Spleen (tissue), 11 donors: ENCODE results near the gene ZG16. TPM values are rescaled to one million over a fixed set of nuclear protein-coding genes. Genes with fewer than 3 reads are reported as not detected.
"Not testable (repeated sequence)": the region's sequence is repeated elsewhere in the genome, so short reads cannot be mapped to it uniquely, and the experiment has no call there.

Experiments used
- DNase-seq: peaks from one replicate; pipeline ENCODE4 v3.0.0-alpha.2; 2020
- H3K27ac ChIP-seq, 8 donors: fragments of 200-600 bp; sonication (generic) in 7 of 8; 1 replicate in 4 of 8; 2 replicates in 4 of 8; pipeline versions ENCODE4 v1.5.0 to v1.8.0; 2016 to 2021; ENCODE audit warnings: inconsistent platforms in 4 of 8, mild to moderate bottlenecking in 4 of 8, moderate library complexity in 1 of 8
- H3K27me3 ChIP-seq, 7 donors: fragments of 200-600 bp; sonication (generic) in 6 of 7; replicated peaks in 1 of 7; 1 replicate in 4 of 7; 2 replicates in 3 of 7; pipeline versions ENCODE4 v1.5.0 to v1.8.0; 2016 to 2021; ENCODE audit warnings: inconsistent platforms in 3 of 7, mild to moderate bottlenecking in 1 of 7
- H3K36me3 ChIP-seq, 6 donors: fragments of 200-600 bp; sonication (generic) in 5 of 6; 1 replicate in 4 of 6; 2 replicates in 2 of 6; pipeline versions ENCODE4 v1.5.0 to v1.8.0; 2016 to 2021; ENCODE audit warnings: inconsistent platforms in 2 of 6
- H3K4me1 ChIP-seq, 6 donors: fragments of 200-600 bp; sonication (generic) in 5 of 6; 1 replicate in 3 of 6; 2 replicates in 3 of 6; pipeline versions ENCODE4 v1.5.0 to v1.8.0; 2016 to 2021; ENCODE audit warnings: inconsistent platforms in 3 of 6
- H3K4me3 ChIP-seq, 8 donors: fragments of 200-600 bp; sonication (generic) in 7 of 8; 1 replicate in 4 of 8; 2 replicates in 4 of 8; pipeline versions ENCODE4 v1.5.0 to v1.8.0; 2016 to 2021; ENCODE audit warnings: inconsistent platforms in 4 of 8, mild to moderate bottlenecking in 4 of 8, moderate library complexity in 2 of 8
- H3K9me3 ChIP-seq, 8 donors: fragments of 200-600 bp; sonication (generic) in 7 of 8; 1 replicate in 4 of 8; 2 replicates in 4 of 8; pipeline versions ENCODE4 v1.5.0 to v1.8.0; 2016 to 2021; ENCODE audit warnings: inconsistent platforms in 4 of 8
- CTCF ChIP-seq, 11 experiments: fragments of 200-600 bp in 7 of 11; fragments of 450-650 bp in 4 of 11; sonication (generic) in 4 of 11; IDR thresholded peaks in 8 of 11; conservative IDR thresholded peaks in 3 of 11; 1 replicate in 7 of 11; 2 replicates in 4 of 11; pipeline versions ENCODE4 v1.4.0 to v1.8.0; 2016 to 2021; ENCODE audit warnings: antibody characterized with exemption in 11 of 11, inconsistent platforms in 4 of 11, mild to moderate bottlenecking in 1 of 11
- POLR2A ChIP-seq, 3 donors: fragments of 450-650 bp; IDR thresholded peaks; one replicate each; pipeline ENCODE4 v1.5.1; 2017; ENCODE audit warnings: antibody characterized with exemption in 3 of 3, mild to moderate bottlenecking in 1 of 3
- POLR2AphosphoS5 ChIP-seq, 3 donors: sonication (generic); formaldehyde crosslinking; IDR thresholded peaks; one replicate each; pipeline ENCODE4 v1.5.1; 2017; ENCODE audit warnings: antibody characterized with exemption in 3 of 3
- WGBS, 5 donors: extraction: QIAGEN DNeasy Blood & Tissue Kit in 3 of 5; methylation state at CpG; one replicate each; pipeline versions ENCODE4 v1.1.5 to v1.1.7; 2013 to 2018; 5-methylcytosine and 5-hydroxymethylcytosine counted together
- intact Hi-C: fragments of 100-400 bp; cut with DNase I; formaldehyde crosslinking; loops from one replicate; pipeline ENCODE4 v1.15.0; 2023; ENCODE audit warnings: low total_unique reads
- polyA plus RNA-seq, 3 donors: library from polyadenylated mRNA; stranded (reverse); fragments of 200-250 nt; gene quantifications; one replicate each; pipeline ENCODE4 v1.2.1, GENCODE V29; 2013
- total RNA-seq, 7 donors: library from RNA; depleted of rRNA in 3 of 7; stranded (reverse); fragments of >200 nt in 3 of 7; fragmentation: NEBNext Ultra II Directional in 4 of 7; extraction: Animal tissue kit (Norgen Biotek cat#: 25700) in 4 of 7; gene quantifications; one replicate each; pipeline versions ENCODE4 v1.1.0 to v1.2.1, GENCODE V29; 2016 to 2021
- donor health status: healthy with polysubstance abuse.
- donor health status: DM: no; HTN: no; CAD: no; lungs with moderate emphysema.
- donor health status: DM: no; HTN: no; CAD: no.
- donor health status: Bipolar disorder and iron deficiency.
- donor health status: healthy.
- donor health status: DM: no; HTN: no; CAD: no.
- donor health status: DM: yes; HTN: yes; CAD: no.

The ZG16 gene
- total and polyA plus RNA-seq, 10 donors: 0.06 to 0.07 TPM; not detected in 8

GRCh38 chr16:29753516-29753915 lies 24.5 kb upstream of the ZG16 start:
- no peak overlapping the region for H3K27ac ChIP-seq
- intact Hi-C loops: no loop called here
- 66 to 95% (median 85%) methylated on average over 1 of the region's 1 CpG for WGBS, 5 donors
- TF ChIP-seq CTCF (IDR thresholded peaks at IDR 0.05 in 8 of 11, conservative IDR thresholded peaks at IDR 0.05 in 3 of 11) (no peak), POLR2AphosphoS5 (IDR thresholded peaks at IDR 0.05) (no peak), POLR2A (IDR thresholded peaks at IDR 0.05) (no peak)
- no peak overlapping the region for H3K4me3 ChIP-seq
- H3K4me1 ChIP-seq: peaks cover 0 to 31% (median 8%) of the 10 kb centered on the region in 6 donors
- no peaks in the 10 kb centered on the region for H3K9me3 ChIP-seq
- DNase-seq: no peak
- peaks cover 0 to 8% (median 0%) of the 10 kb centered on the region in 6 donors for H3K36me3 ChIP-seq
- no peaks in the 10 kb centered on the region for H3K27me3 ChIP-seq

GRCh38 chr16:29756654-29757053 lies 21.4 kb upstream of the ZG16 start:
- TF ChIP-seq CTCF (IDR thresholded peaks at IDR 0.05 in 8 of 11, conservative IDR thresholded peaks at IDR 0.05 in 3 of 11): no peak
- TF ChIP-seq POLR2AphosphoS5 (IDR thresholded peaks at IDR 0.05): no peak
- no peak for TF ChIP-seq POLR2A (IDR thresholded peaks at IDR 0.05)
- intact Hi-C loops: no loop called here
- no peak for DNase-seq
- H3K27me3 ChIP-seq: peaks cover 0 to 6% (median 0%) of the 10 kb centered on the region in 7 donors
- H3K27ac ChIP-seq: no peak overlapping the region
- no peaks in the 10 kb centered on the region for H3K9me3 ChIP-seq
- no peaks in the 10 kb centered on the region for H3K36me3 ChIP-seq
- H3K4me1 ChIP-seq: peaks cover 0 to 14% (median 8%) of the 10 kb centered on the region in 6 donors
- 67 to 86% (median 74%) methylated on average over 1 of the region's 1 CpG for WGBS, 5 donors
- H3K4me3 ChIP-seq: no peak overlapping the region

GRCh38 chr16:29757086-29757485 lies 21.0 kb upstream of the ZG16 start:
- 86 to 94% (median 89%) methylated on average over 8 of the region's 8 CpGs for WGBS, 5 donors
- H3K27ac ChIP-seq, H3K9me3 ChIP-seq, H3K36me3 ChIP-seq, DNase-seq, H3K4me3 ChIP-seq, intact Hi-C loops, H3K27me3 ChIP-seq: not testable (repeated sequence)
- H3K4me1 ChIP-seq: peaks cover 0 to 14% (median 8%) of the 10 kb centered on the region in 6 donors

GRCh38 chr16:29757950-29758466 lies 20.0 kb upstream of the ZG16 start:
- no peaks in the 10 kb centered on the region for H3K9me3 ChIP-seq
- WGBS, 5 donors: 71 to 89% (median 78%) methylated on average over 6 of the region's 6 CpGs
- H3K4me3 ChIP-seq: no peak overlapping the region
- TF ChIP-seq POLR2AphosphoS5 (IDR thresholded peaks at IDR 0.05) (no peak), POLR2A (IDR thresholded peaks at IDR 0.05) (no peak), CTCF (IDR thresholded peaks at IDR 0.05 in 8 of 11, conservative IDR thresholded peaks at IDR 0.05 in 3 of 11) (no peak)
- peaks cover 0 to 16% (median 8%) of the 10 kb centered on the region in 6 donors for H3K4me1 ChIP-seq
- intact Hi-C loops: no loop called here
- DNase-seq: no peak
- H3K27ac ChIP-seq: no peak overlapping the region
- no peaks in the 10 kb centered on the region for H3K36me3 ChIP-seq
- peaks cover 0 to 6% (median 0%) of the 10 kb centered on the region in 7 donors for H3K27me3 ChIP-seq
